Heart right ventricle (tissue), 16 donors: Measurements from ENCODE around the gene NKD1. TPM values are rescaled to one million over a fixed set of nuclear protein-coding genes. Genes with fewer than 3 reads are reported as not detected.

Experiments used
- ATAC-seq, 8 donors: fragments of 200-7000 bp; cut with Tn5 transposase; one replicate each; pipeline ENCODE4 v1.9.1; 2020; ENCODE audit warnings: mild to moderate bottlenecking in 8 of 8, moderate library complexity in 8 of 8, moderate number of reproducible peaks in 1 of 8
- DNase-seq, 2 donors: peaks; one replicate each; pipeline ENCODE4 v3.0.0-alpha.2; 2020
- H3K27ac ChIP-seq, 10 donors: fragments of 200-600 bp; sonication (generic) in 2 of 10; one replicate each; pipeline versions ENCODE4 v1.5.0 to v1.8.0; 2020 to 2022; ENCODE audit warnings: mild to moderate bottlenecking in 3 of 10
- H3K27me3 ChIP-seq, 7 donors: fragments of 200-600 bp; one replicate each; pipeline ENCODE4 v1.8.0; 2021 to 2022; ENCODE audit warnings: mild to moderate bottlenecking in 2 of 7
- H3K36me3 ChIP-seq, 9 donors: fragments of 200-600 bp; sonication (generic) in 1 of 9; one replicate each; pipeline versions ENCODE4 v1.5.0 to v1.8.0; 2020 to 2022; ENCODE audit warnings: mild to moderate bottlenecking in 2 of 9
- H3K4me1 ChIP-seq, 9 donors: fragments of 200-600 bp; sonication (generic) in 1 of 9; one replicate each; pipeline versions ENCODE4 v1.5.0 to v1.8.0; 2020 to 2022; ENCODE audit warnings: mild to moderate bottlenecking in 4 of 9
- H3K4me3 ChIP-seq, 10 donors: fragments of 200-600 bp; sonication (generic) in 2 of 10; one replicate each; pipeline versions ENCODE4 v1.5.0 to v1.8.0; 2020 to 2022; ENCODE audit warnings: mild to moderate bottlenecking in 7 of 10, moderate library complexity in 2 of 10
- H3K9me3 ChIP-seq, 11 donors: fragments of 200-600 bp in 10 of 11; sonication (generic) in 2 of 11; one replicate each; pipeline versions ENCODE4 v1.5.0 to v1.8.0; 2013 to 2022; ENCODE audit warnings: mild to moderate bottlenecking in 2 of 11, control low read depth in 1 of 11, moderate library complexity in 1 of 11
- CTCF ChIP-seq, 9 donors: fragments of 200-600 bp; sonication (generic) in 2 of 9; IDR thresholded peaks; one replicate each; pipeline versions ENCODE4 v1.5.0 to v1.8.0; 2021 to 2022; ENCODE audit warnings: antibody characterized with exemption in 9 of 9, mild to moderate bottlenecking in 5 of 9, moderate library complexity in 1 of 9
- WGBS, 2 donors: extraction: QIAGEN DNeasy Blood & Tissue Kit; methylation state at CpG; one replicate each; pipeline ENCODE4 v1.1.7; 2013; ENCODE audit warnings: inconsistent platforms in 1 of 2; 5-methylcytosine and 5-hydroxymethylcytosine counted together
- intact Hi-C, 10 donors: fragments of 100-400 bp; cut with DNase I; formaldehyde crosslinking; loops; one replicate each; pipeline versions ENCODE4 v1.11.1 to v1.14.2; 2022
- polyA plus RNA-seq, 2 donors: library from polyadenylated mRNA; stranded (reverse); fragments of 200-250 nt; gene quantifications; one replicate each; pipeline ENCODE4 v1.2.3, GENCODE V29; 2013
- total RNA-seq, 10 donors: library from RNA; stranded (reverse); fragmentation: NEBNext Ultra II Directional in 3 of 10; extraction: Animal tissue kit (Norgen Biotek cat#: 25700) in 3 of 10; gene quantifications; one replicate each; pipeline versions ENCODE4 v1.2.1 to v1.2.4, GENCODE V29; 2021 to 2023
- donor health status: Arrhythmogenic right ventricular cardiomyopathy.
- donor health status: ischemic (EF 13 %, LVEDD 7.1; RV severe dilation, severe dysfunction).
- donor health status: healthy with polysubstance abuse.
- donor health status: DM: no; HTN: yes; CAD: no.
- donor health status: DM: no; HTN: no; CAD: no.
- donor health status: ischemic (EF 25% LVEDD 6.9; RV normal size, moderate dysfunction).
- donor health status: ischemic (EF 25% LVEDD 5.7; RV mildly dilated, moderate dysfunction).
- donor health status: healthy.
- donor health status: DM: yes; HTN: yes; CAD: no.
- donor health status: Ischemic cardiomyopathy.
- donor health status: ischemic (EF 35%, LVEDD 5.7; RV mildly dilated, moderate dysfunction).
- donor health status: nonischemic (EF 11% LVEDD 7.7; RV severe dilation, severe dysfunction).
- donor health status: DM: yes; HTN: yes; CAD: no.
- donor health status: PGD.
- donor health status: ischemic (EF 29% LVEDD 5.4; RV normal size, mild dysfunction).
- donor health status: nonischemic (EF 23%, LVEDD 6.1; RV moderate dilation, normal function).

NKD1 gene
- total and polyA plus RNA-seq, 12 donors, result 0.22 to 1.1 (median 0.42) TPM

GRCh38 chr16:50591209-50591608 lies 43.0 kb downstream of the NKD1 start:
- ATAC-seq (no peak), DNase-seq (no peak)
- peaks cover 0 to 2% (median 0%) of the 10 kb centered on the region in 7 donors for H3K27me3 ChIP-seq
- WGBS, 2 donors, result 85 to 89% methylated on average over 6 of the region's 6 CpGs
- intact Hi-C loops, result loop anchor here in 6 of 10 donors (5.0 to 10.0 kb wide), 3 partner anchors 71 to 214 kb away; no protein-coding TSS in a partner anchor
- H3K36me3 ChIP-seq, result no peaks in the 10 kb centered on the region
- no peak for TF ChIP-seq CTCF (IDR thresholded peaks at IDR 0.05)
- no peak overlapping the region for H3K4me3 ChIP-seq
- H3K9me3 ChIP-seq, result no peaks in the 10 kb centered on the region
- peaks cover 0 to 22% (median 10%) of the 10 kb centered on the region in 9 donors for H3K4me1 ChIP-seq
- no peak overlapping the region for H3K27ac ChIP-seq

- Histone ChIP-seq H3K27ac (peak overlapping the region in 1 of 10 donors; percentile 4), H3K36me3 (no peaks in the 10 kb centered on the region), H3K27me3 (peaks cover 0 to under 1% (median 0%) of the 10 kb centered on the region in 7 donors), H3K4me1 (peaks cover 0 to 22% (median 10%) of the 10 kb centered on the region in 9 donors), H3K9me3 (no peaks in the 10 kb centered on the region), H3K4me3 (peak overlapping the region in 3 of 10 donors; percentile 5 to 22 (median 13))
- peak in 7 of 9 donors; percentile 9 to 45 (median 33) for TF ChIP-seq CTCF (IDR thresholded peaks at IDR 0.05)
- peak; percentile 89 to 97 (median 94) for ATAC-seq
- DNase-seq, result peak; percentile 58 to 81
- intact Hi-C loops, result loop anchor here in 6 of 10 donors (5.0 to 10.0 kb wide), 3 partner anchors 70 to 213 kb away; no protein-coding TSS in a partner anchor
- WGBS, 2 donors, result 30 to 32% methylated on average over 24 of the region's 24 CpGs
Observed at GRCh38 chr16:50591800-50592771, 43.9 kb downstream of the NKD1 start.

- Histone ChIP-seq H3K9me3 (no peaks in the 10 kb centered on the region), H3K36me3 (no peaks in the 10 kb centered on the region), H3K4me3 (no peak overlapping the region), H3K27ac (no peak overlapping the region), H3K4me1 (peaks cover 0 to 22% (median 10%) of the 10 kb centered on the region in 9 donors), H3K27me3 (no peaks in the 10 kb centered on the region)
- no peak for ATAC-seq
- intact Hi-C loops, result loop anchor here in 6 of 10 donors (5.0 to 10.0 kb wide), 3 partner anchors 69 to 212 kb away; no protein-coding TSS in a partner anchor
- 85 to 88% methylated on average over 7 of the region's 7 CpGs for WGBS, 2 donors
- no peak for TF ChIP-seq CTCF (IDR thresholded peaks at IDR 0.05)
- DNase-seq, result no peak
Observed at GRCh38 chr16:50592996-50593395, 44.8 kb downstream of the NKD1 start.

GRCh38 chr16:50593410-50594150 lies 45.4 kb downstream of the NKD1 start:
- Histone ChIP-seq H3K4me3 (no peak overlapping the region), H3K27ac (no peak overlapping the region), H3K4me1 (peaks cover 0 to 28% (median 10%) of the 10 kb centered on the region in 9 donors), H3K9me3 (no peaks in the 10 kb centered on the region), H3K36me3 (no peaks in the 10 kb centered on the region), H3K27me3 (no peaks in the 10 kb centered on the region)
- DNase-seq, result no peak
- peak in 7 of 9 donors; percentile 25 to 54 (median 41) for TF ChIP-seq CTCF (IDR thresholded peaks at IDR 0.05)
- 71 to 74% methylated on average over 9 of the region's 9 CpGs for WGBS, 2 donors
- ATAC-seq, result no peak
- intact Hi-C loops, result loop anchor here in 6 of 10 donors (2.0 to 10.0 kb wide), 4 partner anchors 69 to 211 kb away; no protein-coding TSS in a partner anchor
